KMS-11 (cell line): ENCODE data around the gene TMC5.

Experiments used
- H2AFZ ChIP-seq: fragments of 200-600 bp; sonication (generic); 2 replicates; pipeline ENCODE4 v1.6.1; 2016; ENCODE audit warnings: antibody characterized with exemption, mixed run types, low read depth
- H3K27ac ChIP-seq: fragments of 200-600 bp; sonication (generic); 2 replicates; pipeline ENCODE4 v1.6.1; 2016; ENCODE audit warnings: mild to moderate bottlenecking, mixed run types
- H3K27me3 ChIP-seq: fragments of 200-600 bp; sonication (generic); 2 replicates; pipeline ENCODE4 v1.6.1; 2017; ENCODE audit warnings: mild to moderate bottlenecking, low read depth, mixed run types, moderate library complexity; ENCODE audit not compliant: insufficient read depth
- H3K36me3 ChIP-seq: fragments of 200-600 bp; sonication (generic); 2 replicates; pipeline ENCODE4 v1.6.1; 2017; ENCODE audit warnings: mild to moderate bottlenecking, mixed run types; ENCODE audit not compliant: insufficient read depth
- H3K4me1 ChIP-seq: fragments of 200-600 bp; sonication (generic); 2 replicates; pipeline ENCODE4 v1.6.1; 2016; ENCODE audit warnings: mild to moderate bottlenecking, low read depth, mixed run types; ENCODE audit not compliant: poor library complexity, severe bottlenecking
- H3K4me2 ChIP-seq: fragments of 200-600 bp; sonication (generic); 2 replicates; pipeline ENCODE4 v1.7.0; 2016; ENCODE audit warnings: mild to moderate bottlenecking, mixed run types
- H3K4me3 ChIP-seq: fragments of 200-600 bp; sonication (generic); IDR thresholded peaks from 2 replicates; pipeline ENCODE4 v1.6.1; 2017; ENCODE audit warnings: low read depth, low read length, mixed read lengths; ENCODE audit not compliant: insufficient read depth
- H3K79me2 ChIP-seq: fragments of 200-600 bp; sonication (generic); 2 replicates; pipeline ENCODE4 v1.6.1; 2016; ENCODE audit warnings: low read depth, mixed run types; ENCODE audit not compliant: insufficient read depth
- H3K9ac ChIP-seq: fragments of 200-600 bp; sonication (generic); 2 replicates; pipeline ENCODE4 v1.6.1; 2016; ENCODE audit warnings: mild to moderate bottlenecking, mixed run types
- H4K20me1 ChIP-seq: fragments of 200-600 bp; sonication (generic); 2 replicates; pipeline ENCODE4 v1.6.1; 2016; ENCODE audit warnings: mild to moderate bottlenecking, mixed run types; ENCODE audit not compliant: insufficient read depth
- CTCF ChIP-seq: fragments of 200-600 bp; sonication (generic); conservative IDR thresholded peaks from 2 replicates; pipeline ENCODE4 v1.6.1; 2017; ENCODE audit warnings: low read depth, mild to moderate bottlenecking, antibody characterized with exemption, low read length, moderate library complexity, mixed read lengths

Gene TMC5

GRCh38 chr16:19525385-19525723 is 107.7 kb downstream of the TMC5 start:
- Histone ChIP-seq H2AFZ (no peak overlapping the region), H3K9ac (no peak overlapping the region), H3K79me2 (peaks cover 9% of the 10 kb centered on the region; the same call in 1 of the 2 replicates)

GRCh38 chr16:19527161-19527560 is 109.5 kb downstream of the TMC5 start:
- H3K4me1 ChIP-seq = peaks cover 23% of the 10 kb centered on the region
- no peaks in the 10 kb centered on the region for H3K36me3 ChIP-seq
- no peak for TF ChIP-seq CTCF
- no peak overlapping the region for H2AFZ ChIP-seq
- H3K9ac ChIP-seq = no peak overlapping the region
- H3K27me3 ChIP-seq = no peaks in the 10 kb centered on the region
- no peaks in the 10 kb centered on the region for H4K20me1 ChIP-seq
- H3K79me2 ChIP-seq = peaks cover 6% of the 10 kb centered on the region; the same call in 1 of the 2 replicates
- H3K4me2 ChIP-seq = no peak overlapping the region
- no peak overlapping the region for H3K27ac ChIP-seq
- no peak overlapping the region for H3K4me3 ChIP-seq

More at GRCh38 chr16:19525385-19525723, 107.7 kb downstream of the TMC5 start:
- no peak overlapping the region for H3K4me2 ChIP-seq
- no peak overlapping the region for H3K27ac ChIP-seq
- H3K36me3 ChIP-seq = no peaks in the 10 kb centered on the region
- no peaks in the 10 kb centered on the region for H4K20me1 ChIP-seq
- no peak for TF ChIP-seq CTCF
- peaks cover 29% of the 10 kb centered on the region for H3K4me1 ChIP-seq
- no peak overlapping the region for H3K4me3 ChIP-seq
- no peaks in the 10 kb centered on the region for H3K27me3 ChIP-seq

- H3K4me3 ChIP-seq = no peak overlapping the region
- no peak overlapping the region for H3K4me2 ChIP-seq
- TF ChIP-seq CTCF = no peak
- no peak overlapping the region for H3K27ac ChIP-seq
- H3K4me1 ChIP-seq = peaks cover 10% of the 10 kb centered on the region
- H3K27me3 ChIP-seq = no peaks in the 10 kb centered on the region
- peaks cover 6% of the 10 kb centered on the region; the same call in 1 of the 2 replicates for H3K79me2 ChIP-seq
- H3K9ac ChIP-seq = no peak overlapping the region
- H4K20me1 ChIP-seq = no peaks in the 10 kb centered on the region
- H2AFZ ChIP-seq = no peak overlapping the region
- H3K36me3 ChIP-seq = no peaks in the 10 kb centered on the region
These were observed 111.0 kb downstream of the TMC5 start for GRCh38 chr16:19528666-19529065.

- H3K4me2 ChIP-seq = no peak overlapping the region
- H3K4me3 ChIP-seq = no peak overlapping the region
- no peaks in the 10 kb centered on the region for H3K36me3 ChIP-seq
- H4K20me1 ChIP-seq = no peaks in the 10 kb centered on the region
- H2AFZ ChIP-seq = no peak overlapping the region
- H3K79me2 ChIP-seq = no peaks in the 10 kb centered on the region
- H3K4me1 ChIP-seq = no peaks in the 10 kb centered on the region
- TF ChIP-seq CTCF = no peak
- H3K27me3 ChIP-seq = no peaks in the 10 kb centered on the region
- no peak overlapping the region for H3K9ac ChIP-seq
- H3K27ac ChIP-seq = no peak overlapping the region
These were observed 114.9 kb downstream of the TMC5 start for GRCh38 chr16:19532601-19533000.
